Small intestine (tissue), 7 donors: ENCODE results near the gene CAPNS2. TPM values are rescaled to one million over a fixed set of nuclear protein-coding genes. Genes with fewer than 3 reads are reported as not detected.

Source experiments
- DNase-seq, 2 donors: peaks; one replicate each; pipeline versions ENCODE4 v3.0.0 to v3.0.0-alpha.2; 2013
- FAIRE-seq: peaks from 2 replicates; lab custom pipeline; 2012; peaks lifted over from hg19 to GRCh38; lab: Jason Lieb, UNC
- H3K27ac ChIP-seq, 3 donors: one replicate each; pipeline ENCODE4 v1.5.1; 2013; ENCODE audit warnings: low read length in 2 of 3, mild to moderate bottlenecking in 2 of 3, control low read depth in 1 of 3, inconsistent platforms in 1 of 3, low read depth in 1 of 3, moderate library complexity in 1 of 3
- H3K27me3 ChIP-seq, 3 donors: one replicate each; pipeline ENCODE4 v1.6.1; 2013; ENCODE audit warnings: low read length in 3 of 3, inconsistent platforms in 1 of 3; ENCODE audit not compliant: control insufficient read depth in 3 of 3, insufficient read depth in 3 of 3
- H3K36me3 ChIP-seq, 3 donors: one replicate each; pipeline ENCODE4 v1.6.1; 2013; ENCODE audit warnings: low read length in 3 of 3, inconsistent platforms in 1 of 3, low read depth in 1 of 3, mild to moderate bottlenecking in 1 of 3, moderate library complexity in 1 of 3; ENCODE audit not compliant: control insufficient read depth in 3 of 3, insufficient read depth in 2 of 3
- H3K4me1 ChIP-seq, 3 donors: one replicate each; pipeline ENCODE4 v1.6.1; 2013; ENCODE audit warnings: low read length in 2 of 3, inconsistent platforms in 1 of 3, low read depth in 1 of 3, mild to moderate bottlenecking in 1 of 3, moderate library complexity in 1 of 3; ENCODE audit not compliant: control insufficient read depth in 3 of 3, insufficient read depth in 2 of 3
- H3K4me3 ChIP-seq, 3 donors: one replicate each; pipeline ENCODE4 v1.5.1; 2013; ENCODE audit warnings: low read length in 3 of 3, control low read depth in 1 of 3, inconsistent platforms in 1 of 3, low read depth in 1 of 3, mild to moderate bottlenecking in 1 of 3, moderate library complexity in 1 of 3
- H3K9me3 ChIP-seq, 2 donors: one replicate each; pipeline ENCODE4 v1.6.1; 2013; ENCODE audit warnings: low read depth in 1 of 2, low read length in 1 of 2; ENCODE audit not compliant: control insufficient read depth in 2 of 2, insufficient read depth in 1 of 2
- WGBS, 3 donors: extraction: QIAGEN DNeasy Blood & Tissue Kit; methylation state at CpG; one replicate each; pipeline ENCODE4 v1.1.7; 2013; 5-methylcytosine and 5-hydroxymethylcytosine counted together
- polyA plus RNA-seq, 4 donors: library from polyadenylated mRNA; stranded (reverse) in 3 of 4; unstranded in 1 of 4; fragments of 200-250 nt in 3 of 4; fragments of 120-200 nt in 1 of 4; gene quantifications; one replicate each; pipeline versions ENCODE4 v1.2.1 to v1.2.3, GENCODE V29; 2013
- donor health status: healthy with polysubstance abuse.
- donor health status: control.
- donor health status: control.
- donor health status: Bipolar disorder and iron deficiency.
- donor health status: healthy.

The CAPNS2 gene
- polyA plus RNA-seq, 4 donors, result 0.06 to 0.07 TPM; not detected in 2

- no peak overlapping the region for H3K4me3 ChIP-seq
- 66 to 76% (median 66%) methylated on average over 1 of the region's 1 CpG for WGBS, 3 donors
- H3K27me3 ChIP-seq, result no peaks in the 10 kb centered on the region
- H3K4me1 ChIP-seq, result no peaks in the 10 kb centered on the region
- H3K27ac ChIP-seq, result no peak overlapping the region
- no peaks in the 10 kb centered on the region for H3K36me3 ChIP-seq
- DNase-seq, result no peak
- H3K9me3 ChIP-seq, result no peaks in the 10 kb centered on the region
- no peak for FAIRE-seq
These were observed 6.5 kb upstream of the CAPNS2 start for GRCh38 chr16:55559933-55560516.

GRCh38 chr16:55561319-55561848 is 5.1 kb upstream of the CAPNS2 start:
- Histone ChIP-seq H3K9me3 (no peaks in the 10 kb centered on the region), H3K36me3 (no peaks in the 10 kb centered on the region), H3K27me3 (no peaks in the 10 kb centered on the region), H3K4me3 (no peak overlapping the region), H3K27ac (no peak overlapping the region), H3K4me1 (no peaks in the 10 kb centered on the region)
- 80 to 88% (median 85%) methylated on average over 2 of the region's 2 CpGs for WGBS, 3 donors
- FAIRE-seq (no peak), DNase-seq (no peak)

- no peaks in the 10 kb centered on the region for H3K36me3 ChIP-seq
- DNase-seq (no peak), FAIRE-seq (no peak)
- no peaks in the 10 kb centered on the region for H3K9me3 ChIP-seq
- WGBS, 3 donors, result 93 to 98% (median 95%) methylated on average over 1 of the region's 1 CpG
- H3K27me3 ChIP-seq, result no peaks in the 10 kb centered on the region
- H3K4me1 ChIP-seq, result no peaks in the 10 kb centered on the region
- no peak overlapping the region for H3K4me3 ChIP-seq
- no peak overlapping the region for H3K27ac ChIP-seq
These were observed 3.5 kb upstream of the CAPNS2 start for GRCh38 chr16:55562936-55563335.

GRCh38 chr16:55563797-55564196 is 2.7 kb upstream of the CAPNS2 start:
- Histone ChIP-seq H3K27me3 (no peaks in the 10 kb centered on the region), H3K9me3 (no peaks in the 10 kb centered on the region), H3K27ac (no peak overlapping the region), H3K36me3 (no peaks in the 10 kb centered on the region), H3K4me3 (no peak overlapping the region), H3K4me1 (no peaks in the 10 kb centered on the region)
- DNase-seq (no peak), FAIRE-seq (no peak)
- WGBS, 3 donors, result 86 to 91% (median 86%) methylated on average over 2 of the region's 2 CpGs

- Histone ChIP-seq H3K27me3 (no peaks in the 10 kb centered on the region), H3K36me3 (no peaks in the 10 kb centered on the region), H3K9me3 (no peaks in the 10 kb centered on the region), H3K27ac (no peak overlapping the region), H3K4me1 (no peaks in the 10 kb centered on the region), H3K4me3 (no peak overlapping the region)
- DNase-seq, result no peak
- 73 to 87% (median 82%) methylated on average over 1 of the region's 1 CpG for WGBS, 3 donors
- FAIRE-seq, result no peak
These were observed 1.4 kb upstream of the CAPNS2 start for GRCh38 chr16:55565086-55565485.

- 79 to 86% (median 85%) methylated on average over 3 of the region's 3 CpGs for WGBS, 3 donors
- Histone ChIP-seq H3K36me3 (no peaks in the 10 kb centered on the region), H3K4me1 (no peaks in the 10 kb centered on the region), H3K4me3 (no peak overlapping the region), H3K9me3 (no peaks in the 10 kb centered on the region), H3K27me3 (no peaks in the 10 kb centered on the region), H3K27ac (no peak overlapping the region)
- no peak for DNase-seq
- no peak for FAIRE-seq
These were observed 898 bp downstream of the CAPNS2 start for GRCh38 chr16:55567382-55567781.

- Histone ChIP-seq H3K9me3 (no peaks in the 10 kb centered on the region), H3K36me3 (no peaks in the 10 kb centered on the region), H3K27me3 (no peaks in the 10 kb centered on the region), H3K4me1 (no peaks in the 10 kb centered on the region), H3K27ac (no peak overlapping the region), H3K4me3 (no peak overlapping the region)
- WGBS, 3 donors, result 76 to 93% (median 77%) methylated on average over 3 of the region's 3 CpGs
- FAIRE-seq, result no peak
- DNase-seq, result no peak
These were observed 1.7 kb downstream of the CAPNS2 start for GRCh38 chr16:55568207-55568606.

- no peaks in the 10 kb centered on the region for H3K4me1 ChIP-seq
- 42 to 78% (median 65%) methylated on average over 1 of the region's 1 CpG for WGBS, 3 donors
- no peaks in the 10 kb centered on the region for H3K27me3 ChIP-seq
- DNase-seq (no peak), FAIRE-seq (no peak)
- H3K4me3 ChIP-seq, result no peak overlapping the region
- H3K9me3 ChIP-seq, result no peaks in the 10 kb centered on the region
- no peaks in the 10 kb centered on the region for H3K36me3 ChIP-seq
- no peak overlapping the region for H3K27ac ChIP-seq
These were observed 2.5 kb downstream of the CAPNS2 start for GRCh38 chr16:55569025-55569424.

- FAIRE-seq (no peak), DNase-seq (no peak)
- H3K36me3 ChIP-seq, result no peaks in the 10 kb centered on the region
- H3K4me3 ChIP-seq, result no peak overlapping the region
- 92 to 95% (median 95%) methylated on average over 5 of the region's 5 CpGs for WGBS, 3 donors
- no peaks in the 10 kb centered on the region for H3K27me3 ChIP-seq
- H3K27ac ChIP-seq, result no peak overlapping the region
- no peaks in the 10 kb centered on the region for H3K9me3 ChIP-seq
- no peaks in the 10 kb centered on the region for H3K4me1 ChIP-seq
These were observed 3.7 kb downstream of the CAPNS2 start for GRCh38 chr16:55570159-55570558.
